ENCODE measurements around the gene PRDM16.

The PRDM16 gene

GRCh38 chr1:3333903-3334302, 264.9 kb downstream of the PRDM16 start:
- no peak for DNase-seq

- no peak for DNase-seq
These were observed 265.4 kb downstream of the PRDM16 start for GRCh38 chr1:3334366-3334765.

GRCh38 chr1:3335754-3336640, 267.0 kb downstream of the PRDM16 start:
- no peak for DNase-seq

GRCh38 chr1:3336641-3337630, 267.9 kb downstream of the PRDM16 start:
- no peak for DNase-seq

GRCh38 chr1:3337798-3338724, 269.1 kb downstream of the PRDM16 start:
- DNase-seq = no peak

- DNase-seq = no peak
These were observed 269.7 kb downstream of the PRDM16 start for GRCh38 chr1:3338725-3339070.

GRCh38 chr1:3339856-3340255, 270.9 kb downstream of the PRDM16 start:
- no peak for DNase-seq

GRCh38 chr1:3340548-3341235, 271.7 kb downstream of the PRDM16 start:
- DNase-seq = no peak

GRCh38 chr1:3341236-3341994, 272.4 kb downstream of the PRDM16 start:
- DNase-seq = no peak

- DNase-seq = no peak
These were observed 274.0 kb downstream of the PRDM16 start for GRCh38 chr1:3342960-3343359.

- no peak for DNase-seq
These were observed 275.4 kb downstream of the PRDM16 start for GRCh38 chr1:3344395-3344794.

- no peak for DNase-seq
These were observed 276.8 kb downstream of the PRDM16 start for GRCh38 chr1:3345792-3346191.

- no peak for DNase-seq
These were observed 277.5 kb downstream of the PRDM16 start for GRCh38 chr1:3346478-3346877.

- no peak for DNase-seq
These were observed 278.4 kb downstream of the PRDM16 start for GRCh38 chr1:3347257-3348020.

GRCh38 chr1:3348196-3348865, 279.3 kb downstream of the PRDM16 start:
- no peak for DNase-seq

- DNase-seq = no peak
These were observed 280.4 kb downstream of the PRDM16 start for GRCh38 chr1:3349161-3349967.

- no peak for DNase-seq
These were observed 280.9 kb downstream of the PRDM16 start for GRCh38 chr1:3349968-3350299.

- no peak for DNase-seq
These were observed 281.7 kb downstream of the PRDM16 start for GRCh38 chr1:3350506-3351261.
